H1 (cell line): ENCODE results near the gene CENPX. TPM values are rescaled to one million over a fixed set of nuclear protein-coding genes. Genes with fewer than 3 reads are reported as not detected.

Source experiments
- KDM1A ChIP-seq: fragments of 200-600, 300-600 bp; sonication (generic); IDR thresholded peaks from 2 replicates; pipeline ENCODE4 v1.7.1; 2016; ENCODE audit warnings: mild to moderate bottlenecking, low read length, borderline replicate concordance
- POU5F1 ChIP-seq: IDR thresholded peaks from 2 replicates; pipeline ENCODE4 v1.6.1; 2011; ENCODE audit warnings: low read depth, mild to moderate bottlenecking, low read length, moderate library complexity
- RNF2 ChIP-seq: fragments of 200-900, 300-1000 bp; sonication (generic); IDR thresholded peaks from 2 replicates; pipeline ENCODE4 v1.7.1; 2016; ENCODE audit warnings: borderline replicate concordance, low read depth, mild to moderate bottlenecking, antibody characterized with exemption, low read length; ENCODE audit not compliant: poor library complexity, severe bottlenecking; ENCODE audit errors: missing control alignments
- polyA plus RNA-seq, 7 experiments: library from polyadenylated mRNA; depleted of rRNA in 3 of 7; stranded (reverse) in 5 of 7; unstranded in 2 of 7; fragments of >200 nt in 5 of 7; fragments of 200-250 nt in 2 of 7; gene quantifications; 1 replicate in 5 of 7; 2 replicates in 1 of 7; 4 replicates in 1 of 7; pipeline versions ENCODE4 v1.2.1 to v1.2.3, GENCODE V29; 2011 to 2013; ENCODE audit warnings: missing spikeins in 2 of 7, mixed read lengths in 2 of 7
- total RNA-seq: library from RNA; stranded (reverse); fragmentation: NEBNext Ultra II Directional; extraction: Animal tissue kit (Norgen Biotek cat#: 25700); gene quantifications from 2 replicates; pipeline ENCODE4 v1.2.1, GENCODE V29; 2021

Gene CENPX
- total and polyA plus RNA-seq, 2 of the 8 experiments (the other 6 are each of a cell fraction or from before 2014, with no cell fraction given), result 116 to 122 TPM

- no peak for TF ChIP-seq KDM1A
- no peak for TF ChIP-seq RNF2
- no peak for TF ChIP-seq POU5F1
Measured at GRCh38 chr17:82070611-82071010, 47.9 kb upstream of the CENPX start (continued).
